Measurements from ENCODE around the gene CLTA. TPM values are rescaled to one million over a fixed set of nuclear protein-coding genes. Genes with fewer than 3 reads are reported as not detected.
"Not testable (repeated sequence)": the region's sequence is repeated elsewhere in the genome, so short reads cannot be mapped to it uniquely, and the experiment has no call there.

Gene CLTA
- total RNA-seq, 2 donors from 2014 or later: 221 to 240 TPM

DNA sequence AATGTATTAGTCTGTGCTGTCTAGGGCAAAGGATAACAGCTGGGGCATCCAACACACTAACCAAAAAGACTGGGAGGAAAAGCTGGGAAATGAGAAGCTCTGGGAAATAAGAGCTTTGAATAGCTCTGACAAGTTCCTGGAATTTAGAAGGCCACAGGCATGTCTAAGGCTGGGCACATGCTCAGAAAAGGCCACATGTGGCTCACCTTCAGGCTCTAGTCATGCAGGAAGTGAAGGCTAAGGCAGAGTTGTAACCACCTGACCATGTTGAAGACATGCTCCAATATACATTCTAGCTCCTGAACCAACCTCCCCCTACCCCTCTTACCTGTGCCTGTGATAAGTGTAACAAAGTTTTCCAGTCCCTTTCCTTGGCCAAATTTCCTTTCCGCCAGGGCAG lies 31.7 kb downstream of the CLTA start:
- Histone ChIP-seq H3K27me3 (ENCODE audit: control insufficient read depth, insufficient read depth, low read length, poor library complexity, severe bottlenecking) (no peaks in the 10 kb centered on the region), H3K4me3 (ENCODE audit: low read length) (no peak overlapping the region), H3K4me1 (ENCODE audit: control insufficient read depth, insufficient read depth, low read length) (no peaks in the 10 kb centered on the region), H3K36me3 (ENCODE audit: control insufficient read depth, insufficient read depth, low read length) (peaks cover 71% of the 10 kb centered on the region), H3K9me3 (ENCODE audit: control insufficient read depth, low read length) (peaks cover 23% of the 10 kb centered on the region), H3K27ac (ENCODE audit: low read depth, low read length) (no peak overlapping the region), H3K9ac (ENCODE audit: extremely low read depth, low read length, poor library complexity, severe bottlenecking) (no peak overlapping the region)
- Mint-ChIP-seq H3K9me3 (peaks cover 10% of the 10 kb centered on the region), H3K27ac (no peak overlapping the region), H3K36me3 (ENCODE audit: low read depth) (peaks cover 57% of the 10 kb centered on the region), H3K4me3 (no peak overlapping the region), H3K4me1 (no peaks in the 10 kb centered on the region), H3K27me3 (ENCODE audit: insufficient read depth) (no peaks in the 10 kb centered on the region)
- no peak for DNase-seq
- TF ChIP-seq, protein P1, sequence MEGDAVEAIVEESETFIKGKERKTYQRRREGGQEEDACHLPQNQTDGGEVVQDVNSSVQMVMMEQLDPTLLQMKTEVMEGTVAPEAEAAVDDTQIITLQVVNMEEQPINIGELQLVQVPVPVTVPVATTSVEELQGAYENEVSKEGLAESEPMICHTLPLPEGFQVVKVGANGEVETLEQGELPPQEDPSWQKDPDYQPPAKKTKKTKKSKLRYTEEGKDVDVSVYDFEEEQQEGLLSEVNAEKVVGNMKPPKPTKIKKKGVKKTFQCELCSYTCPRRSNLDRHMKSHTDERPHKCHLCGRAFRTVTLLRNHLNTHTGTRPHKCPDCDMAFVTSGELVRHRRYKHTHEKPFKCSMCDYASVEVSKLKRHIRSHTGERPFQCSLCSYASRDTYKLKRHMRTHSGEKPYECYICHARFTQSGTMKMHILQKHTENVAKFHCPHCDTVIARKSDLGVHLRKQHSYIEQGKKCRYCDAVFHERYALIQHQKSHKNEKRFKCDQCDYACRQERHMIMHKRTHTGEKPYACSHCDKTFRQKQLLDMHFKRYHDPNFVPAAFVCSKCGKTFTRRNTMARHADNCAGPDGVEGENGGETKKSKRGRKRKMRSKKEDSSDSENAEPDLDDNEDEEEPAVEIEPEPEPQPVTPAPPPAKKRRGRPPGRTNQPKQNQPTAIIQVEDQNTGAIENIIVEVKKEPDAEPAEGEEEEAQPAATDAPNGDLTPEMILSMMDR (conservative IDR thresholded peaks at IDR 0.05): no peak
- 83 to 96% methylated on average over 1 of the region's 1 CpG for WGBS, 2 experiments (ENCODE audit: insufficient coverage in 1 of 2, insufficient read length in 1 of 2)

DNA sequence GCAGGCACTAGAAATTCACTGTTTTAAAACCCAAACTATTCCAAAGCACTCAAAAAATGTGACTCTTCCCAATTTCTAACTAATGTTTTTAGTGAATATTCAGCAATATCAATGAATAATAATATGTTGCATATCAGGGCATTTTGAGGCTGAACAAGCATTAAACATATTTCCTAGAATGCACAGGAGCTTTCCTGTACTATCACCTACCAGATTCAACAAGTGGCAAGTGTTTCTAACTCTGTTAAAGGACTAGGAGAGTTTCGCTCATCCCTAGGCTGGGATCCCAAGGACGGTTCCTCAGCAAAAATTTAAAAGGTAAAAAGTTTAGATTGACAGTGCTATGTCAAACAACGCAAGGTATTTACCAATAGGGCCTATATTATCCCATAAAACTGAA lies 46.5 kb downstream of the CLTA start:
- Mint-ChIP-seq H3K27me3 (ENCODE audit: insufficient read depth) (no peaks in the 10 kb centered on the region), H3K4me3 (no peak overlapping the region), H3K9me3 (no peaks in the 10 kb centered on the region), H3K4me1 (no peaks in the 10 kb centered on the region), H3K36me3 (ENCODE audit: low read depth) (peaks cover 27% of the 10 kb centered on the region), H3K27ac (no peak overlapping the region)
- Histone ChIP-seq H3K4me3 (ENCODE audit: low read length) (no peak overlapping the region), H3K9me3 (ENCODE audit: control insufficient read depth, low read length) (no peaks in the 10 kb centered on the region), H3K27ac (ENCODE audit: low read depth, low read length) (no peak overlapping the region), H3K9ac (ENCODE audit: extremely low read depth, low read length, poor library complexity, severe bottlenecking) (no peak overlapping the region), H3K4me1 (ENCODE audit: control insufficient read depth, insufficient read depth, low read length) (no peaks in the 10 kb centered on the region), H3K36me3 (ENCODE audit: control insufficient read depth, insufficient read depth, low read length) (peaks cover 6% of the 10 kb centered on the region), H3K27me3 (ENCODE audit: control insufficient read depth, insufficient read depth, low read length, poor library complexity, severe bottlenecking) (no peaks in the 10 kb centered on the region)
- TF ChIP-seq, protein P1 (conservative IDR thresholded peaks at IDR 0.05): no peak
- no peak for DNase-seq
- 80 to 95% methylated on average over 1 to 3 of the region's 3 CpGs for WGBS, 2 experiments (ENCODE audit: insufficient coverage in 1 of 2, insufficient read length in 1 of 2)

DNA sequence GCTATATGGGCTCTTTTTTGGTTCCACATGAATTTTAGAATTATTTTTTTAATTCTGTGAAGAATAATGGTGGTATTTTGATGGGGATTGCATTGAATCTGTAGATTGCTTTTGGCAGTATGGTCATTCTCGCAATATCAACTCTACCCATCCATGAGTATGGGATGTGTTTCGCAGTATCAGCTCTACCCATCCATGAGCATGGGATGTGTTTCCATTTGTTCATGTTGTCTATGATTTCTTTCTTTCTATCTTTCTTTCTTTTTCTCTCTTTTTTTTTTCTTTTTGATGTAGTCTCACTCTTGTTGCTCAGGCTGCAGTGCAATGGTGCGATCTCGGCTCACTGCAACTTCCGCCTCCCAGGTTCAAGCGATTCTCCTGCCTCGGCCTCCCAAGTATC lies 48.5 kb downstream of the CLTA start:
- H3K27me3 Mint-ChIP-seq (ENCODE audit: insufficient read depth); H3K36me3 ChIP-seq (ENCODE audit: control insufficient read depth, insufficient read depth, low read length); H3K27me3 ChIP-seq (ENCODE audit: control insufficient read depth, insufficient read depth, low read length, poor library complexity, severe bottlenecking); H3K9me3 ChIP-seq (ENCODE audit: control insufficient read depth, low read length); H3K27ac ChIP-seq (ENCODE audit: low read depth, low read length); H3K4me1 ChIP-seq (ENCODE audit: control insufficient read depth, insufficient read depth, low read length); H3K4me3 ChIP-seq (ENCODE audit: low read length); H3K4me3 Mint-ChIP-seq; H3K9ac ChIP-seq (ENCODE audit: extremely low read depth, low read length, poor library complexity, severe bottlenecking); DNase-seq; H3K4me1 Mint-ChIP-seq; H3K27ac Mint-ChIP-seq; H3K9me3 Mint-ChIP-seq: not testable (repeated sequence)
- peaks cover 27% of the 10 kb centered on the region for H3K36me3 Mint-ChIP-seq (ENCODE audit: low read depth)
- 94 to 99% methylated on average over 6 of the region's 7 CpGs for WGBS, 2 experiments (ENCODE audit: insufficient coverage in 1 of 2, insufficient read length in 1 of 2)

DNA sequence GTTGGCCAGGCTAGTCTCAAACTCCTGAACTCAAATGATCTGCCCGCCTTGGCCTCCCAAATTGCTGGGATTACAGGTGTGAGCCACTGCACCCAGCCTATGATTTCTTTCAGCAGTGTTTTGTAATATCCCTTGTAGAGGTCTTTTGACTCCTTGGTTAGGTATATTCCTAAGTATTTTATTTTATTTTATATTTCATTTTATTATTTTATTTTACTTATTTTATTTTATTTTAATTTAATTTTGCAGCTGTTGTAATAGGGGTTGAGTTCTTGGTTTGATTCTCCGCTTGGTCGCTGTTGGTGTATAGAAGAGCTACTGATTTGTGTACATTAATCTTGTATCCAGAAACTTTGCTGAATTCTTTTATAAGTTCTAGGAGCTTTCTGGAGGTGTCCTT lies 49.0 kb downstream of the CLTA start:
- not testable (repeated sequence) for H3K9ac ChIP-seq (ENCODE audit: extremely low read depth, low read length, poor library complexity, severe bottlenecking); H3K27ac ChIP-seq (ENCODE audit: low read depth, low read length); H3K4me1 ChIP-seq (ENCODE audit: control insufficient read depth, insufficient read depth, low read length); H3K27ac Mint-ChIP-seq; H3K9me3 Mint-ChIP-seq; H3K4me3 Mint-ChIP-seq; H3K9me3 ChIP-seq (ENCODE audit: control insufficient read depth, low read length); H3K36me3 ChIP-seq (ENCODE audit: control insufficient read depth, insufficient read depth, low read length); DNase-seq; H3K27me3 ChIP-seq (ENCODE audit: control insufficient read depth, insufficient read depth, low read length, poor library complexity, severe bottlenecking); H3K4me1 Mint-ChIP-seq; H3K4me3 ChIP-seq (ENCODE audit: low read length); H3K27me3 Mint-ChIP-seq (ENCODE audit: insufficient read depth)
- peaks cover 28% of the 10 kb centered on the region for H3K36me3 Mint-ChIP-seq (ENCODE audit: low read depth)
- 98% methylated on average over 3 of the region's 3 CpGs; no CpG with 5 or more reads in 1 of the 2 experiments for WGBS, 2 experiments (ENCODE audit: insufficient coverage in 1 of 2, insufficient read length in 1 of 2)

All from endodermal cell (in vitro differentiated cells).